Measurements from ENCODE around the gene ATP10A.

DNA sequence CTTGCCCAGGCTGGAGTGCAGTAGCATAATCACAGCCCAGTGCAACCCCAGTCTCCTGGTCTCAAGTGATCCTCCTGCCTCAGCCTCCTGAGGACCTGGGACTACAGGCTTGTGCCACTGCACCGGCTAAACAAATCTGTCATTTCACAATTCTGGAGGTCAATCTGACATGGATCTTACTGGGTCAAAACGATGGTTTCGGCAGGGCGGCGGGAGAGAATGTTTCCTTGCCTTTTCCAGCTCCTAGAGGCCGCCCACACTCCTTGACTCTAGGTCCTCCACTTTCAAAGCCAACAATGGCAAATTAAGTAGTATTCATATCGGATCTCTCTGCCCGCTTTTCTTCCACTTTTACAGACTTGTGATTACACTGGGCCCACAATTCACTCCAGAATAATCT lies 14.8 kb downstream of the ATP10A start:
- TF ChIP-seq CTCF (IDR thresholded peaks at IDR 0.05) = no peak
- no peak for TF ChIP-seq EP300 (IDR thresholded peaks at IDR 0.05)
- TF ChIP-seq POLR2A (IDR thresholded peaks at IDR 0.05) = no peak

Measured in ovary (tissue), 3 donors.